Ovary (tissue), 9 donors: ENCODE measurements around the gene TTLL11. TPM values are rescaled to one million over a fixed set of nuclear protein-coding genes. Genes with fewer than 3 reads are reported as not detected.

Experiments used
- DNase-seq, 5 donors: peaks; one replicate each; pipeline ENCODE4 v3.0.0-alpha.2; 2019 to 2020
- H3K27ac ChIP-seq, 2 donors: fragments of 200-600 bp; one replicate each; pipeline versions ENCODE4 v1.5.1 to v1.8.0; 2019 to 2022
- H3K27me3 ChIP-seq: fragments of 200-600 bp; one replicate; pipeline ENCODE4 v1.8.0; 2022
- H3K36me3 ChIP-seq: fragments of 200-600 bp; sonication (generic); one replicate; pipeline ENCODE4 v1.5.1; 2019
- H3K4me1 ChIP-seq: one replicate; pipeline ENCODE4 v1.8.1; 2013; ENCODE audit warnings: mild to moderate bottlenecking, moderate library complexity; ENCODE audit not compliant: insufficient read depth
- H3K4me3 ChIP-seq: fragments of 200-600 bp; sonication (generic); one replicate; pipeline ENCODE4 v1.5.1; 2017
- H3K9me3 ChIP-seq, 2 donors: fragments of 200-600 bp in 1 of 2; sonication (generic) in 1 of 2; one replicate each; pipeline versions ENCODE4 v1.5.1 to v1.8.1; 2013 to 2019; ENCODE audit warnings: mild to moderate bottlenecking in 1 of 2, moderate library complexity in 1 of 2
- CTCF ChIP-seq, 3 donors: fragments of 450-650 bp in 2 of 3; fragments of 200-600 bp in 1 of 3; IDR thresholded peaks; one replicate each; pipeline versions ENCODE4 v1.5.1 to v1.8.0; 2016 to 2022; ENCODE audit warnings: antibody characterized with exemption in 3 of 3, mild to moderate bottlenecking in 1 of 3
- EP300 ChIP-seq: sonication (generic); formaldehyde crosslinking; IDR thresholded peaks from one replicate; pipeline ENCODE4 v1.6.1; 2017; ENCODE audit warnings: antibody characterized with exemption
- POLR2A ChIP-seq: fragments of 450-650 bp; IDR thresholded peaks from one replicate; pipeline ENCODE4 v1.6.1; 2017; ENCODE audit warnings: antibody characterized with exemption, mild to moderate bottlenecking, moderate library complexity
- WGBS, 3 donors: extraction: QIAGEN DNeasy Blood & Tissue Kit in 1 of 3; methylation state at CpG; one replicate each; pipeline versions ENCODE4 v1.1.5 to v1.1.7; 2013 to 2017; 5-methylcytosine and 5-hydroxymethylcytosine counted together
- intact Hi-C, 4 donors: fragments of 100-400 bp; cut with DNase I; formaldehyde crosslinking; loops; one replicate each; pipeline versions ENCODE4 v1.11.0 to v1.15.1; 2022 to 2023
- polyA plus RNA-seq, 2 donors: library from polyadenylated mRNA; stranded (reverse); fragments of 200-250 nt in 1 of 2; fragments of 350-450 nt in 1 of 2; fragmentation: Illumina TruSeq in 1 of 2; extraction: RNeasy Lipid Tissue Mini Kit (QIAGEN cat#74804) in 1 of 2; gene quantifications; one replicate each; pipeline ENCODE4 v1.2.3, GENCODE V29; 2013 to 2014
- total RNA-seq, 7 donors: library from RNA; depleted of rRNA in 2 of 7; stranded (reverse); fragments of >200 nt in 2 of 7; fragmentation: NEBNext Ultra II Directional in 3 of 7; extraction: Animal tissue kit (Norgen Biotek cat#: 25700) in 3 of 7; gene quantifications; one replicate each; pipeline versions ENCODE4 v1.1.0 to v1.2.4, GENCODE V29; 2016 to 2023
- donor health status: DM: no; HTN: no; CAD: no; lungs with moderate emphysema.
- donor health status: DM: no; HTN: no; CAD: no.
- donor health status: Bipolar disorder and iron deficiency.
- donor health status: DM: yes; HTN: yes; CAD: no.
- donor health status: DM: no; HTN: no; CAD: no.
- donor health status: DM: yes; HTN: yes; CAD: no.

Gene TTLL11
- total and polyA plus RNA-seq, 9 donors: 6.1 to 13.5 (median 9.2) TPM

- H3K27ac ChIP-seq: no peak overlapping the region
- H3K4me3 ChIP-seq: no peak overlapping the region
- H3K4me1 ChIP-seq: peaks cover 5% of the 10 kb centered on the region
- H3K9me3 ChIP-seq: no peaks in the 10 kb centered on the region
- TF ChIP-seq CTCF (IDR thresholded peaks at IDR 0.05) (no peak), EP300 (no peak), POLR2A (no peak)
- intact Hi-C loops: no loop called here
- no peaks in the 10 kb centered on the region for H3K27me3 ChIP-seq
- no peaks in the 10 kb centered on the region for H3K36me3 ChIP-seq
- WGBS, 3 donors: 78 to 89% (median 87%) methylated on average over 12 of the region's 12 CpGs
- no peak for DNase-seq
Observed at GRCh38 chr9:121816845-121817450, 276.2 kb downstream of the TTLL11 start.

- H3K4me1 ChIP-seq: peaks cover 5% of the 10 kb centered on the region
- intact Hi-C loops: no loop called here
- no peak for DNase-seq
- TF ChIP-seq POLR2A: no peak
- TF ChIP-seq EP300: no peak
- TF ChIP-seq CTCF (IDR thresholded peaks at IDR 0.05): no peak
- H3K27ac ChIP-seq: no peak overlapping the region
- no peak overlapping the region for H3K4me3 ChIP-seq
- no peaks in the 10 kb centered on the region for H3K9me3 ChIP-seq
- H3K36me3 ChIP-seq: no peaks in the 10 kb centered on the region
- no peaks in the 10 kb centered on the region for H3K27me3 ChIP-seq
- 85 to 95% (median 87%) methylated on average over 23 of the region's 23 CpGs for WGBS, 3 donors
Observed at GRCh38 chr9:121816449-121816817, 276.7 kb downstream of the TTLL11 start.

GRCh38 chr9:121815546-121816448 lies 277.3 kb downstream of the TTLL11 start:
- no peaks in the 10 kb centered on the region for H3K27me3 ChIP-seq
- DNase-seq: no peak
- H3K4me3 ChIP-seq: no peak overlapping the region
- no peak for TF ChIP-seq EP300
- no peak for TF ChIP-seq CTCF (IDR thresholded peaks at IDR 0.05)
- TF ChIP-seq POLR2A: no peak
- intact Hi-C loops: no loop called here
- no peak overlapping the region for H3K27ac ChIP-seq
- H3K4me1 ChIP-seq: peaks cover 5% of the 10 kb centered on the region
- no peaks in the 10 kb centered on the region for H3K9me3 ChIP-seq
- WGBS, 3 donors: 78 to 90% (median 83%) methylated on average over 31 of the region's 31 CpGs
- H3K36me3 ChIP-seq: no peaks in the 10 kb centered on the region

GRCh38 chr9:121815084-121815483 lies 278.0 kb downstream of the TTLL11 start:
- peaks cover 5% of the 10 kb centered on the region for H3K4me1 ChIP-seq
- WGBS, 3 donors: 86 to 88% (median 86%) methylated on average over 6 of the region's 6 CpGs
- no peak for DNase-seq
- no peaks in the 10 kb centered on the region for H3K36me3 ChIP-seq
- intact Hi-C loops: no loop called here
- H3K4me3 ChIP-seq: no peak overlapping the region
- no peak overlapping the region for H3K27ac ChIP-seq
- no peaks in the 10 kb centered on the region for H3K27me3 ChIP-seq
- TF ChIP-seq CTCF (IDR thresholded peaks at IDR 0.05) (no peak), EP300 (no peak), POLR2A (no peak)
- H3K9me3 ChIP-seq: no peaks in the 10 kb centered on the region
